Fibroblast of the aortic adventitia (primary cell): ENCODE measurements around the gene RNF149. TPM values are rescaled to one million over a fixed set of nuclear protein-coding genes. Genes with fewer than 3 reads are reported as not detected.

ENCODE experiments used
- DNase-seq: peaks from one replicate; pipeline ENCODE4 v3.0.0-alpha.2; 2010; ENCODE audit warnings: low read depth
- H3K4me3 ChIP-seq: 2 replicates; pipeline ENCODE4 v1.5.1; 2011; ENCODE audit warnings: low read depth, mild to moderate bottlenecking, control low read depth, low read length, moderate library complexity
- CTCF ChIP-seq: IDR thresholded peaks from 2 replicates; pipeline ENCODE4 v1.5.1; 2011; ENCODE audit warnings: mild to moderate bottlenecking, low read length, control low read depth, inconsistent platforms; ENCODE audit not compliant: insufficient read depth
- total RNA-seq: library from RNA; depleted of rRNA; stranded (reverse); fragments of >200 nt; gene quantifications from 2 replicates; pipeline ENCODE4 v1.2.3, GENCODE V29; 2012; ENCODE audit warnings: low replicate concordance

RNF149 gene
- total RNA-seq, 1 donor, result 50.7 TPM

GRCh38 chr2:101273056-101273455 is 35.4 kb downstream of the RNF149 start:
- DNase-seq, result no peak
- H3K4me3 ChIP-seq, result no peak overlapping the region
- no peak for TF ChIP-seq CTCF

DNA sequence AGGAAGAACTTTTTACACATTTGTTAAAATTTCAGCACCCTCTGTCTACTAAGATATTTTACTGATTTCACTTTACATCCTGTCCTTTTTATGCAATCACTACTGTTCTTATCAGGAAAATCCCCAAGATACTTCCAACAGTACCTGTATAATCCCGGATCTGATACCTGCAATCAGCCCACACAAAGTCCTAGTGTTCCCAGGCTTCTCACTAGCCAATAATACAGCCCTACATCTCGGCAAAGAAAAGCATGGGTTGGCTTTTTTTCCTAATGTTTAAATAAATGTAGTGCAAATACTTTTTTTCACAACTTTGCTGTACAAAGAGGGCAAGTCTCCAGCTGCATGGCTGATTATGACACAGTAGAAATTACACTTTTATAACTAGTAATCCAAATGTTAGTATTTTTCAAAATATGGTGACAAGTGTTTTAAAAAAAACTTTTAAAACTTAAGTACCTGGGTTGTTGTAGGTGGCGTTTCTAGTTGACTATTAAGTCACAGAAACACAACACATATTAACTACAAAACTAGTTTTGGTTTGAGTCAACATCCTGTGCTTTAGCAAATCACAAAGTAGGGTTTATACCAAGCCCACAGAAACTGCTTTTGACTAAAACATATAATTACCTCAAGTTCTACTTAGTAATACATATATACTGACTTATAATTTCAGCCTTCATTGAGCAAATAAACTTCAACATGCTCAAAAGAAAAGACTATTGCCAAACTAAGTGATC is 36.3 kb downstream of the RNF149 start:
- TF ChIP-seq CTCF, result no peak
- H3K4me3 ChIP-seq, result no peak overlapping the region
- no peak for DNase-seq

- DNase-seq, result no peak
- no peak for TF ChIP-seq CTCF
Measured at GRCh38 chr2:101270700-101271259, 37.7 kb downstream of the RNF149 start.

DNA sequence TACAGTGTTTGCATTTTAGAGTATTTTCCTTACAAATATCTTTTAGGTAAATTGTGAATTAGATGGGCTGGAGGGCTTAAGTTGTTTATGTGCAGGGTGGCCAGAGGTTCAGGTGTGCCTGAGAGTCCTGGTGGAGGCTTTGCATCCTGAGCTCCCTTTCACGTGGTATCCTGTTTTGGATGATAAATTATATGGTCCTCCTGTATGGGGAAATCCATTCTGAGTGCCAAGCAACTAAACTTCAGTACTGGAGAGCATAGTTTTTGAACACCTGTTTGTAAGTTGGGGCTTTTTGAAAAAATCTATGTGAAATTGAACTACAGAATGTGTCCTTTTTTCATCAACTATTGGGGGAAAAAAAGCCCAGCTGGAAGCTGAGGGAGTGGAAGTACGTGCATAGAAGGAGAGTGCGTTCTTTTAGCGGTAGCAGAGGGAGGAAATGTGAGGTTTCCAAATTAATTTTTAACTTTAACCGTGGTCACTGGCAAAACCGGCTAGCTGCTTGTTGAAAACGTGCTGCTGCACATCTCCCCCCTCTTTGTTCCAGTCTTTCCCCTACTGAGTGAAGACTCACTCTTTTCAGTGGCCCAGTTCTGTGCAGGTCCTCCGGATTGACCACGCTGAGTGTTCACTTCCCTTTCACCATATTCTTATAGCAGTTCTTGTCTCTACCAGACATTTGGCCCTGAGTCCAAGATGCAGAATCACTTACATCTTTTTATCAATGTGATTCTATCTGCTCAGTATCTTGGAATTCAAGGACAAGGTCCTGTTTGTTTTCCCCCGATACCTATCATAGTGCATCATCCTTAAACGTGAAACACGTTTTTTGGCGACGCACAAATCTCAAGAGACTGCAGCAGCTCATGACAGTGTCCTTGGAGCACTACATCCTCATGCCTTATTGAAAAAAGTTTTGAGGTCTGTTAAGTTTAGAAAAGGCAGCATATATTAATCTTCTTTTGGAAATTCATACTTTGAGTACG is 40.5 kb downstream of the RNF149 start:
- no peak for DNase-seq
- no peak overlapping the region for H3K4me3 ChIP-seq
- no peak for TF ChIP-seq CTCF

More at GRCh38 chr2:101270700-101271259, 37.7 kb downstream of the RNF149 start:
- H3K4me3 ChIP-seq, result no peak overlapping the region

- no peak for DNase-seq
- H3K4me3 ChIP-seq, result no peak overlapping the region
- TF ChIP-seq CTCF, result no peak
Measured at GRCh38 chr2:101265893-101266499, 42.5 kb downstream of the RNF149 start.

DNA sequence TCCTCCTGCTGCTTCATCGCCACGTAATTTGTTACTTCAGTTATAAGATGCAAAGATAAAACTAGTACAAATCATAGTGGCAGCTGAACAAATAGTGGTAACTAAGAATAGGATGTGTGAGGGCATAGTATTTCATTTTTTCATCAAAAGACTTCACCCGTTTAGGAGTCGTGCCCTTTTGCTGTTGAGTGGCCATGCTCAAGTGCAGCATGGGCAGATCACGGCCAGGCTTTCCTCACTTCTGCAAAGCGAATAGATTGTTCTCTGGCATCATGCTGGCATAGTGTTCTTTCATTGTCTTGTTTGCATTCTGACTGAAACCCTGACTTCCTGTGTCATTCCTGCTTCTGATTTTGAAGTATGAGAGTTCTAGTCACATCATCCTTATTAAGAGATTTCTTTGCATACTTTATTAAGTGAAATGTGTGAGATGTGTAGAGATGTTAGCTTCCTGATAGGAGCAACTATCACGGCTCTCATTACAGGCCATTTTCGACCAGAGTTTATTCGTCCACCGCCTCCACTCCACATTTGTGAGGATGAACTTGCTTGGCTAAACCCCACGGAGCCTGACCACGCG is 44.1 kb downstream of the RNF149 start:
- no peak overlapping the region for H3K4me3 ChIP-seq
- TF ChIP-seq CTCF, result no peak
- no peak for DNase-seq
